ENCODE measurements around the gene MAD2L2. TPM values are rescaled to one million over a fixed set of nuclear protein-coding genes. Genes with fewer than 3 reads are reported as not detected.

Gene MAD2L2
- total and polyA plus RNA-seq, 8 donors = 25.7 to 56.1 (median 45.6) TPM

Other genes with a start within 250 kb of the MAD2L2 start
- gene DISP3, start 202.0 kb downstream of the MAD2L2 start, total RNA-seq = under 1 TPM; 0.05 to 0.12 TPM
- under 1 TPM; 0.46 to 0.98 (median 0.57) TPM for gene DISP3, start 202.0 kb downstream of the MAD2L2 start, polyA plus RNA-seq (ENCODE audit: insufficient read length in 6 of 6)
- 10 to 100 TPM in 1 of 2 donors, 1 to 10 TPM in 1; 8.0 to 12.7 TPM for gene FBXO2, start 26.7 kb downstream of the MAD2L2 start, total RNA-seq
- gene FBXO2, start 26.7 kb downstream of the MAD2L2 start, polyA plus RNA-seq (ENCODE audit: insufficient read length in 6 of 6) = under 1 TPM; 0.57 to 0.92 (median 0.76) TPM
- 10 to 100 TPM; 13.8 to 21.1 TPM for gene FBXO44, start 26.3 kb downstream of the MAD2L2 start, total RNA-seq
- 10 to 100 TPM; 12.1 to 17.1 (median 14.6) TPM for gene FBXO44, start 26.3 kb downstream of the MAD2L2 start, polyA plus RNA-seq (ENCODE audit: insufficient read length in 6 of 6)
- gene FBXO6, start 16.9 kb downstream of the MAD2L2 start, total RNA-seq = 10 to 100 TPM; 13.4 to 15.2 TPM
- gene FBXO6, start 16.9 kb downstream of the MAD2L2 start, polyA plus RNA-seq (ENCODE audit: insufficient read length in 6 of 6) = 1 to 10 TPM; 4.7 to 7.1 (median 5.8) TPM
- under 1 TPM; 0.10 to 0.61 TPM for gene DRAXIN, start 10.6 kb upstream of the MAD2L2 start, total RNA-seq
- 1 to 10 TPM; 2.2 to 3.2 (median 2.5) TPM for gene DRAXIN, start 10.6 kb upstream of the MAD2L2 start, polyA plus RNA-seq (ENCODE audit: insufficient read length in 6 of 6)
- gene AGTRAP, start 55.0 kb upstream of the MAD2L2 start, total RNA-seq = 10 to 100 TPM; 49.0 to 95.8 TPM
- gene AGTRAP, start 55.0 kb upstream of the MAD2L2 start, polyA plus RNA-seq (ENCODE audit: insufficient read length in 6 of 6) = 10 to 100 TPM; 24.7 to 29.8 (median 27.5) TPM
- 10 to 100 TPM in 1 of 2 donors, 1 to 10 TPM in 1; 5.7 to 14.4 TPM for gene C1orf167, start 81.0 kb upstream of the MAD2L2 start, total RNA-seq
- gene C1orf167, start 81.0 kb upstream of the MAD2L2 start, polyA plus RNA-seq (ENCODE audit: insufficient read length in 6 of 6) = under 1 TPM in 3 of 6 donors, not detected in 3; 0.24 to 0.64 (median 0.54) TPM
- gene MTHFR, start 124.8 kb upstream of the MAD2L2 start, total RNA-seq = 10 to 100 TPM; 34.2 to 44.5 TPM
- gene MTHFR, start 124.8 kb upstream of the MAD2L2 start, polyA plus RNA-seq (ENCODE audit: insufficient read length in 6 of 6) = 10 to 100 TPM; 16.5 to 29.3 (median 22.3) TPM
- 10 to 100 TPM; 17.7 to 43.4 TPM for gene CLCN6, start 125.0 kb upstream of the MAD2L2 start, total RNA-seq
- gene CLCN6, start 125.0 kb upstream of the MAD2L2 start, polyA plus RNA-seq (ENCODE audit: insufficient read length in 6 of 6) = 10 to 100 TPM; 17.2 to 23.9 (median 20.7) TPM
- 1 to 10 TPM; 1.6 to 2.7 TPM for gene NPPA, start 166.6 kb upstream of the MAD2L2 start, total RNA-seq
- gene NPPA, start 166.6 kb upstream of the MAD2L2 start, polyA plus RNA-seq (ENCODE audit: insufficient read length in 6 of 6) = 1 to 10 TPM in 3 of 6 donors, under 1 TPM in 3; 0.51 to 1.8 (median 0.92) TPM
- not detected for gene NPPB, start 177.8 kb upstream of the MAD2L2 start, total RNA-seq
- gene NPPB, start 177.8 kb upstream of the MAD2L2 start, polyA plus RNA-seq (ENCODE audit: insufficient read length in 6 of 6) = not detected
- 10 to 100 TPM; 42.9 to 43.3 TPM for gene KIAA2013, start 245.3 kb upstream of the MAD2L2 start, total RNA-seq
- 10 to 100 TPM; 26.2 to 33.3 (median 31.1) TPM for gene KIAA2013, start 245.3 kb upstream of the MAD2L2 start, polyA plus RNA-seq (ENCODE audit: insufficient read length in 6 of 6)

All from left lung (tissue), 8 donors.